Stimulated activated CD8-positive, alpha-beta memory T cell treated with anti-CD3 and anti-CD28 coated beads, Interleukin-7, amount 100 ng/mL, for 24 hours (primary cell): Measurements from ENCODE around the gene ZFHX3.

Experiments used
- DNase-seq: peaks from one replicate; pipeline ENCODE4 v3.0.0-alpha.2; 2020; ENCODE audit warnings: low read depth

ZFHX3 gene

GRCh38 chr16:72901000-72901627 is 146.8 kb downstream of the ZFHX3 start:
- DNase-seq, result no peak

- no peak for DNase-seq
Observed at GRCh38 chr16:72898216-72898825, 149.6 kb downstream of the ZFHX3 start.

DNA sequence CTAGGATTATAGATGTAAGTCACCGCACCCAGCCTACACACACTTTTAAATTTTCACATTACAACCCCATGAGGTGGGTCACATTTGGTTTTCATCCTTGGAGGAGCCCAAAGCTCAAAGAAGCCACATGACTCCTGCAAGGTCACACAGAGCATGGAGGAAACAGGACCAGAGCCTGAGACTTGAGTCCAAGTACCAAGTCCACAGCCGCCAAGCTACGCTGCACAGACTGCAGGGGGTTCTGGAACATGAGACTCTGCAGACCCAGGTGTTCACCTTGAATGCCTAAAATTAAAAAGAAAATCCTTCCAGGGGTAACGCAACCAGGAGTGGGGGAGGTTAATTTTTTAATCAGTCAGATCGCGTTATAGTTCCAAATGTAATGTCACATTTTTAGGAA is 150.2 kb downstream of the ZFHX3 start:
- no peak for DNase-seq

DNA sequence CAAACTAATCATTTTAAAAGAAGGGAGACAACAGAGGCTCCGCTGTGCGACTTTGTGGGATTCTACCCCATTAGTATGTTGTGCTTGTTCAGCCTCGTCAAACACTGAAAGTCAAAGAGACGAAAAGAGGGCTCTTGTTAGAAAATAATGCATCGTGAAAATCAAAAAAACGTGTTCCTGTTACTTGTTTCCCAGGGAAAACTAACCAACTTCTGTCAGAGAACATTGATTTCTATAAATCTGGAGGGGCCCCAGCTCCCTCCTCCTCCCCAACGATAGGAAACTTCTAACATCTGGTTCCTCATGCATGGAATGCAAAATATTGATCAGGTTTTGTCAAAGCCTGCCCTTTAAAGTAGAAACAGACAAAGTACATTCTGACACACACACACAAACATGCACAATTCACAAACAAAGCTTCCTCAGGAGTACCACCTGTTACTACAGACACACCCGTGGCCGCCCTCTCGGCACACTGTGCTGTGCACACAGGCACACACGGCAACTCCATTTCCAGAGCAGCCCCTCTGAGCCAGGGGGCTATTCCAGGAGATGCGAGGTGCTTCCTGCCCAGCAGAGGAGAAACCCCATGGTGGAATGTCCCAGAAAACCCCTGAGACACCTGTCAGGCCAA is 151.3 kb downstream of the ZFHX3 start:
- DNase-seq, result no peak

DNA sequence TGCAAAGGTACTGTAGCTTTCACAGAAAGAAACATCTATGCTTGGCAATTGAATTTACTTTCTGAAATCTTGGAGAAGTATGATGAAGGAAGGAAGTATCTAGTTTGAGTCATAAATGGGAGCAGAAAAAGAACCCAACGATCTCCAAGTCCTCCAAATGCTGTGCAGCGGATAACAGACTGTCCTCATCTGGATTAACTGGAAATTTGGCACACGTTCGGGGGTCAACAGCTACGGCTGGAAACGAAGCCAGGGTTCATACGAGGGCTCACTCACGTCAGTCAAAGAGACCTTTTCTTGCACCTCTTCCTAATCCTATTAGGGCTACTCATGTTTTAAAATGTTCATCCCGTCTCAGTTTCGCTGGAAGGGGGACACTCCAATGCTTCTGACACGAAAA is 152.0 kb downstream of the ZFHX3 start:
- no peak for DNase-seq

DNA sequence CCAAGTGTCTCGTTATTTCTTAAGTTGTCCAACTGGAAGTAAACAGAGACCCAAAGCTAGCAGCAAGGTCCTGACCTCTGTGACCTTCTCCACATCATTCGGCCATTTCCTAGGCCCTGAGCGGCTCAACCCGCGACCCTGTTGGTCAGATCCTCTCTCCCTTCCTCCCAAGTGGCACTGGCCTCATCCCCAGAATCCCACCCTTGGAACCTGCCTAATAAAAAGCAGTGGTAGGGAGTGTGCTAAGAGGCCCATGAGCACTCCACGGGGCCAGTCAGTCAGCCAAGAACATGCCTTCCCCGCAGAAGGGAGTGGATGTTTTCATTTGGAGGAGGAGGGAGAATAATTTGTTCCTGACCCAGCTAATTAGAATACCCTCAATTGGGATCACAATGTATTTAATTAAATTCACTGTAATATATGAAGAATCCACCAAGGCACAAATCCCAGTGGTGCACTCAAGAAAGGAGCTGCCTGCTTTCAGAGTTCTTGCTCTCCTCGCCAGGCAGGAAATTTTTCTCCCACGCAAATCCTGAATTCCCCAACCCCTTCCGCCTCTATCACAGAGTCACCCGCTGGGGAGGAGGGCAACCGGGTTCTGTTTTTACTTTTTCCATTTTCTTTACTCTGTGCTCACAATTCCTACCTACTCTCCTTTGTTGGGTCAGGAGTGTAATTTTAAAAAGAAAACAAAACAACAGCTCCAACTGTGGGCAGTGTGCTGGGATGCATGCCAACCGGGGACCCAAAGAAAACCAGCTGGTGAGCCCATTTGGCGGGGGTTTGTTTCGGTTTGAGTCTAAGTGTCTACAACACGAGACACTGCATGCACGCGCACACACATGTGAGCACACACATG is 153.4 kb downstream of the ZFHX3 start:
- DNase-seq, result no peak

GRCh38 chr16:72891291-72892227 is 156.4 kb downstream of the ZFHX3 start:
- DNase-seq, result no peak

DNA sequence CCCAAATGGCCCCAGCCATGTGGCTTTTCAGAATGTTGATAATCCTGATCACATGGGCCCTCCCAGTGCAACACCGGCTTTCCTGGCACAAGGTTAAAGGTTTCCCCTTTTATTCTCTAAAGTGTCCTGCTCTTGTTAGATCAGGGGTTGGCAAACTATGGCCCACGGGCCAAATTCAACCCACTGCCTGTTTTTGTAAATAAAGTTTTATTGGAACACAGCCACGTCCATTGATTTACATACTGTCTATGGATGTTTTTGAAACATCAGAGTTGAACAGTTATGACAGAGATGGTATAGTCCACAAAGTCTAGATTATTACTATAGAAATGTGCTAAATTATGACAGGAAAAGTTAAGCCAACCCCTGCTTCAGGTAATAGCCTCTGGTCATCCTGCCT is 157.3 kb downstream of the ZFHX3 start:
- no peak for DNase-seq

DNA sequence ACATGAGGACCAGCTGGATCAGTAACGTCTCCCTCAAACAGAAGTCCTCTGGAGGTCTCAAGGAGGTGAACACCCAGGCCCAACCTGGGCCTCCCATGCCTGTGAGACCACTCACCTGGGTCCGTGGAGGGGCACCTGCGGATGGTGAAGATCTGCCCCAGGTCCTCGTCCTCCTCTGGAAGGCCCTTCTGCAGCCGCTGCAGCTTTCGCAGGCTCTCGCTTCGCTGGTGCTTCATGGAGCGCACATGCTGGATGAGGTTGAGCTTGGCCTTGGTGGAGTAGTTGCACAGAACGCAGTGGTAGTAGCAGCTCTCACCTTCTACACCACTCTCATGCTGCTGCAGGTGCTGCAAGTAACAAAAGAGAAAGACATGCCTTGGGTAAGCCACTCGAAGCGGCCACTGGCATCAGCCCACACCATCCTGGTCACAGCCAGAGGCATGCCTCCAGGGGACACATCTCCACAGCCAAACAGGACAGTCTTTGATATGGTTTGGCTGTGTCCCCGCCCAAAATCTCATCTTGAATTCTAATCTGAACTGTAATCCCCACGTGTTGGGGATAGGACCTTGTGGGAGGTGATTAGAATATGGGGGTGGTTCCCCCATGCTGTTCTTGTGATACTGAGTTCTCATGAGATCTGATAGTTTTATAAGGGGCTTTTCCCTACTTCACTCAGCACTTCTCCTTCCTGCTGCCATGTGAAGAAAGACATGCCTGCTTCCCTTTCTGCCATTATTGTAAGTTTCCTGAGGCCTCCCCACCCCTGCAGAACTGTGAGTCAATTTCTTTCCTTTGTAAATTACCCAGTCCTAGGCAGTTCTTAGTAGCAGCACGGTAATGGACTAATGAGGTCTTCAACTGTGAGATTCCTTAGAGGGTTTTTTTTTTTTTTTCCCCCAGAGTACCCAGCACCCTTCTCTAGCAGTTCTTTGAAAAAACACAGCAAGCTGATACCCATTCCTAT is 158.0 kb downstream of the ZFHX3 start:
- no peak for DNase-seq

DNA sequence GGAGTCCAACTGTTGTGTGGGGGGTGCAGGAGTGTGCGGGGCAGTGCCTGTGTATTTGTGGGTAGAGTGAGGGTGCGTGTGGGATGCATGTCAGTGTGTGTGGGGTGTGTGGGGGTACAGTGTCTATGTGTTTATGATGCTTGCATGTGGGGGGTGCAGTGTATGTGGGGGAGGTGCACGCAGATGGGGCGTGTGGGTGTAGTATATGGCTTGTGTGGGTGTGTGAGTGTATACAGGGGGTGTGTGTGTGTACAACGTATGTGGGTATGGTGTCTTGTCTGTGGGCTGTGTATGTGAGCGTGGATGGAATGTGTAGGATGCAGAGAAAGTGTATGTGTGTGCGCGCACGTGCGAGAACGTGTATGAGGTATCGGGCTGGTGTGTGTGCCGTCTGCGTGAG is 160.4 kb downstream of the ZFHX3 start:
- no peak for DNase-seq

DNA sequence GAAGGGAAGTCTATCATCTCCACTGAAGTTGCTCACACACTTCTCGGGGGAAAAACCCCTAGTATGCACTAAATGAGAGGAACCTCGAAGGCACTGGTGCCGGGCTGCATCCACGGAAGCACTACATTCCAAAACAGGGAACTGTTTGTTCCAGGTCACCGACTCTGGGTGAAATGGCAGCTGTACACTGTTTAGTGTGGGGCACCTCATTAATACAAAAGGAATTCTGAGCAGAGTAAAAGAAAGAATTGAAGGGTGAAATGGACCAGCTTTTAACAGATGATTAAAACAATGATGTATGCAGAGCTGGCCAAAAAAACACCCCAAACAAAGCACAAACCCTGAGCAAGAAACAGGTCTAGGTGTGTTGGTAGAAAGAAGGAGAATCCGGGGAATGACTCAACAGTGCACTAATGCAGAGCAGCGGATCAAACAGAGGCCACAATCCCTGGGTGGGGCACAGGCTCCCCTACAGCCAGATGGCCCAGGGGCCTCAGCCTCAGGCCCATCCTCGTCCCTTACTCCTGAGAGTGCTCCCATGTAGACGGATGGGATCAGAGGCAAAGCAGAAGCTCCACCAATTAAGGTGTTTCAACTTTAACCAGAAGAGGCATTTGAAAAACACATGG is 161.5 kb downstream of the ZFHX3 start:
- no peak for DNase-seq

- DNase-seq, result no peak
Observed at GRCh38 chr16:72884573-72884972, 163.4 kb downstream of the ZFHX3 start.

DNA sequence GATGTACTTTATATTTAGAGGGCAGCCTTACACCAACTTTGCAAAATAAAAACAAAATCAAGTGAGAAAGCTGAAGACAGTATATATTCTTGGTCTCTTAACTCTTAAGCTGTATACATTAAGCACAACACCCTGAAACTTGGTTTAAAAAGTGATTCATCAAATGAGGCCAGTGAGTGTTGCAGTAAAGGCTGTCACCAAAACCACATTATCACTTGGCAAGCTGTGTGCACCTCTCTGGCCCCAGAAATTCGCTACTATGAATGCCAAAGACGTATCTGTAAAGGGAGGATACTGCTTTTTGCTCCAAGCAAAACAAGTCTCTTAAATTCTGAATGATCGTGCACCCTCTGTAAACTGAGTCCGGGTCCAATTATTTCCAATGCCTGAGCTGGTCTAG is 163.9 kb downstream of the ZFHX3 start:
- DNase-seq, result no peak

DNA sequence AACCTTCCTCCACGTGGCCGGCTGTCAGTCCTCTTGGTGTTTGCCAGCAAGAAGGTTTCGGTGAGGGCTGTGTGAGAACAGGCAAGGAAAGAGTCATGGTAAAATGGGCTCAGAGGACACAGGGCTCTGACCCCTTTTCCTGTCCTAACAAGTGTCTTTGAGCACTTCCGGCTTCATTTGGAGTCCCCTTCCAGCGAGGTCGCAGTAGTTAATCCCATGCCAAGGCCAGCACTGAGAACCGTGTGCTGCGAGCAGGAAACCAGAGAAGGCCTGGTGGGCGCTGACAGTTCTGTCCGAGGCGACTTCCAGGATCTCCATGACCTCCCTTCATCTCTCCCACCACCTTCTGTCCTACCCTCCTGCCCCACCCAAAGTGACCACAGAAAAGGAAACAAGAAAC is 168.1 kb downstream of the ZFHX3 start:
- no peak for DNase-seq

- DNase-seq, result no peak
Observed at GRCh38 chr16:72878301-72879269, 169.3 kb downstream of the ZFHX3 start.

GRCh38 chr16:72877374-72878028 is 170.4 kb downstream of the ZFHX3 start:
- no peak for DNase-seq

DNA sequence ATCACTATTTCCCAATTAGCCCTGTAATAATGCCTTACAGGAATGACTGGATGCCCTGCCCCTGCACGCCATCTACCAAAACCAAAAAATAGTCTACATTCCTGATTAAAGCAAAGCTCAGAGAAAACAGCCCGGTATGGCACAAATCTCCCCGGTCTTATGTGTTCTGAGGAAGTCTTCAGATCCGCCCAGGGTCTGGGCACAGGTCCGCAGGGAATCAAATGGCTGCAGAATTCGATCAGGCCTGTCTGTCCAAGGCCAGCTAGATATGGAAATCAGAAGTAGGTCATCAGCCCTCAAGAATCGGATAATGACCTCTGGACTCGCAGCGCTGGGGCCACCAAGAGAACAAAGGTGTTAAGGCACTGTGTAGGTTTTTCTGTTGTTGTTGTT is 171.0 kb downstream of the ZFHX3 start:
- no peak for DNase-seq

DNA sequence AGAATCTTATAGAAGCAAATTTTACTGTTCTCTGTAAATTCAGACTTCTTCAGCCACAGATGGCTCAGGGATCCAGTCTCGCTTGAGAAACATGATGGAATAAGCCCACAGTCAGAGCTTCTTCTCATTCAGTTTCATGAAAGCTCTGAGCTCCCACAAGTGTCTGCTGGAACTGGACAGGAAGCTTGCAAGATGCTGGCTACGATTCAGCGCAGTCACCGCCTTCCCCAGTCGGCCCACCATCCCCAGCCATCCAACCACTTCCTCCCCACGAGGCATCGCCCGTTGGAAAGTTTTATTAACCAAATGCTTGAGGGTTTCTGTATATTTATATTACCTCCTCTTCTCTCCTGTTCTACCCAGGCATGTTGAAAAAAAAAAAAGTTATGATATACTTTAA is 171.7 kb downstream of the ZFHX3 start:
- no peak for DNase-seq
